ENCODE measurements around the gene CCDC187.

Gene CCDC187

DNA sequence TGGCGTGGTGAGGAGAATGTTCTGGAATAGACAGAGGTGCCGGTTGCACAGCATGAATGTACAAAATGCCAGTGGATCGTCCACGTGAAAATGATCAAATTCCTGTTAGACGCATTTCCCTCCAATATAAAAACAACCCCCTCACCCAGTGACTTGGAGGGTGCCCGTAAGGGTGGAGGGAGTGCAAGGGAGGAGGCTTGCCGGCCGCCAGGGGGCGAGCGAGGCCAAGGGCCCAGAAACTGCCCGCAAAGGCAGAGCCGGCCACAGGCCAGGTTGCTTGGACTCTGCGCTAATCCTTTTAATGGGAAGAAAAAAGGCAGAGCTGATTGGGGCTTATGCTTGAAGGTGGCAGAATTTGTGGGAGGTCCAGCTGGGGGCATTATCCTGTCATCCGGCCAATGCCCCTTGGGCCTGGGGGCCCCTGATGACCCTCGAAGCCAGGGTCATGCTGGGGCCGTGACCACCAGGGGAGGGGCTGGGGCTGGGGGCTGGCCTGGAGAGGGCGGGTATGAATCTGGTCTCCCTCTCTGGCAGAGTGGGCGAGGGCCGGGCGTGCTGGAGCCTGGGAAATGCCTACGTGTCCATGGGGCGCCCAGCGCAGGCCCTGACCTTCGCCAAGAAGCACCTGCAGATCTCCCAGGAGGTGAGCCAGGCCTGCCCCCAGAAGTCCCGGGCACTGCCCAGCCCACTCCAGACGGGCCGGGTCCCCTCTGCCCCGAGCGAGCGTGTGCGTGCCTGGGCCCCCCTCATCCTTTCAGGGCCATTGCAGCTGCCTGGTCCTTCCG is 35.5 kb upstream of the CCDC187 start:
- peak; percentile 58 for DNase-seq (ENCODE audit: low spot score)

DNA sequence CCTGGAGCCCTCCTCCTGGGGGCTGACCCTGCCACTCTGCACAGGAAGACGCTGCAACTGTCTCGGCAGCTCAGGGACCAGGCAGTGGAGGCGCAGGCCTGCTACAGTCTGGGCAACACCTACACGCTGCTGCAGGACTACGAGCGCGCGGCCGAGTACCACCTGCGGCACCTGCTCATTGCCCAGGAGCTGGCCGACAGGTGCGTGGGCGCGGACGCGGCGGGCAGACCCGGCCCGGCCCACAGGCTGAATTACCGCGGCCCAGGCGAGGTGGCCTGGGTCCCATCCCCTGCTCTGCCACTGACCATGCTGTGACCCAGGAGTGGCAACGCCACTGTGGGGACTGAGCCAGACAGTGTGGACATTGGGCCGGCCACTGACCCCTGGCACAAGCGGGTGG is 34.6 kb upstream of the CCDC187 start:
- DNase-seq (ENCODE audit: low spot score), result no peak

DNA sequence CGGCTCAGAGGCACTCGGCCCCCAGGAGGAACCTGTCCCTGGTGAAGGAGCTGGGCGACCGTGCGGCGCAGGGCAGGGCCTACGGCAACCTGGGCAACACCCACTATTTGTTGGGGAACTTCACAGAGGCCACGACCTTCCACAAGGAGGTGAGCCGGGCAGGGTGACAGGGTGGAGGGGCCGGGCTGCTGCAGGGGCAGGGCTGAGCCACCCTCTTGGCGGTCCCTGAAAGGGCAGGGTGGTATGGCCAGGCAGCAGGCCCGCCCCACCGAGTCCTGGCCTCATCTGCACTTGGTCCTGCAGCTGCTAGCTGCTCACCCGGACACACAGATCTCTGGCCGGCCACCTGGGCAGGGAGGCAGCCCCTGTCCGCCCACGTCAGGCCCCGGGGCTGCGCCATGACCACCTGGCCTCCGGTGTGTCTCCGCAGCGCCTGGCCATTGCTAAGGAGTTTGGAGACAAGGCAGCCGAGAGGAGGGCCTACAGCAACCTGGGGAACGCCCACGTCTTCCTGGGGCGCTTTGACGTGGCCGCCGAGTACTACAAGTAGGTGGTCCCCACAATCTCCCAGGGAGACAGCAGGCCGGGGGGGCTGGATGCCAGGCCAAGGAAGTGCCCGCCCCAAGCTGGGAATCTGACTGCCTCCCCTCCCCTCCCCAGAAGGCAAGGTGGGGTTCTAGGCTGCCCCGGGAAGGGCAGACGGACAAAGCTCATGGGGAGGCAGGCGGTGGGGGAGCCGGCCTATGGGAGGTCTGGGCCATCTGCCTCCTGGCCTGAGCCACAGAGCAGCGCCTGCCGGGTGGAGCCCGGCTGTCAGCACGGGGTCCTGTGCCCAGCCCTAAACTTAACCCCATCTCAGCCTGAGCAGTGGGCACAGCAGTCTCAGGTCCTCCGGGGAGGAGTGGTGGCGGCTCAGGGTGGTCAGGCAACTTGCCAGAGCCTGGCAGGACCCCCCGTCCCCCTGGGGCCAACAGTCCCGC is 33.8 kb upstream of the CCDC187 start:
- DNase-seq (ENCODE audit: low spot score), result no peak

DNA sequence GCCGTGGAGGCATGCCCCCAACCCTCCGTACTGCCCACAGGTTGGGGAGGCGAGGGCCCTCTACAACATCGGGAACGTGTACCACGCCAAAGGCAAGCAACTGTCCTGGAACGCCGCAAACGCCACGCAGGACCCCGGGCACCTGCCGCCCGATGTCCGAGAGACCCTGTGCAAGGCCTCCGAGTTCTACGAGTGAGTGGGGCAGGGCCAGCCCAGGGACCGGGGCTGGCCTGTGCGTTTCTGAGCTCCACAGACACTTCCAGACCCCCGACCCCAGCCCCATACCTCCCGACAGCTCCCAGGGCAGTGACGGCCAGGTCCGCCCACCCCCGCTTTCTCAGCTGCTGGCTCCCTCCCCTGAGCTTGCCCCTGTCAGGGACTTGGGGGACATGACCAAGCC is 33.0 kb upstream of the CCDC187 start:
- DNase-seq (ENCODE audit: low spot score), result no peak

DNA sequence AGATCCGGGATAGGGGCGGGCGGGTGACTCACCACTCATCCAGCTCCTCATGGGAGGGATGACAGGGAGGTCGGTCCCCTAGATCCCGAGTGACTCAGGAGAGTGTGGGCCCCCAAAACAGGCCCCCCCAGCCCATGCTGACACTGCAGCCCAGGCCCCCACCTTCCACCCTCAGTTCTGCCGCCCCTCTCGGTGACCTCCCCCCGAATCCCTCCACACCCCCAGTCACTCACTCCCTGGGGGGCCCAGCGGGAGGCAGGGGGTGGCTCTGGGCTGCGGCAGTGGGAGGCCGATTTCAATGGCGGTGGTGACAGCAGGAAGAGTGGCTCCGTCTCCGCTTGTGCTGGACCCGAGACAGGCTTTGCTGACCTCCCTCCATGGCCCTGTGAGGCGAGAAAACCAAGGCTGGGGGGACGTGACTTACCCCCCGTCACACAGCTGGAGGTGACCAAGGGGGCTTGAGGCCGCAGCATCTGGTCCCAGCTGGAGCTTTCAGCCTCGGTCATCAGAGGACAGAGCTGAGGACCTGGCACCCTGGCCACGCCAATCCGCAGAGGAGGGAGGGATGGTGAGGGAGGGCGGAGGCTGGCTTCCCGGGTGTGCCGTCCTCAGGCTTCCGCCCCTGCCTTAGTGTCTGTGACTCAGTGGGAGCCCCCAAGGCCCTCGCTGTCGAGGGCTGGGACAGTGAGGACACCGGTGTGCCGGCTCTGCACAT is 32.4 kb upstream of the CCDC187 start:
- no peak for DNase-seq (ENCODE audit: low spot score)

DNA sequence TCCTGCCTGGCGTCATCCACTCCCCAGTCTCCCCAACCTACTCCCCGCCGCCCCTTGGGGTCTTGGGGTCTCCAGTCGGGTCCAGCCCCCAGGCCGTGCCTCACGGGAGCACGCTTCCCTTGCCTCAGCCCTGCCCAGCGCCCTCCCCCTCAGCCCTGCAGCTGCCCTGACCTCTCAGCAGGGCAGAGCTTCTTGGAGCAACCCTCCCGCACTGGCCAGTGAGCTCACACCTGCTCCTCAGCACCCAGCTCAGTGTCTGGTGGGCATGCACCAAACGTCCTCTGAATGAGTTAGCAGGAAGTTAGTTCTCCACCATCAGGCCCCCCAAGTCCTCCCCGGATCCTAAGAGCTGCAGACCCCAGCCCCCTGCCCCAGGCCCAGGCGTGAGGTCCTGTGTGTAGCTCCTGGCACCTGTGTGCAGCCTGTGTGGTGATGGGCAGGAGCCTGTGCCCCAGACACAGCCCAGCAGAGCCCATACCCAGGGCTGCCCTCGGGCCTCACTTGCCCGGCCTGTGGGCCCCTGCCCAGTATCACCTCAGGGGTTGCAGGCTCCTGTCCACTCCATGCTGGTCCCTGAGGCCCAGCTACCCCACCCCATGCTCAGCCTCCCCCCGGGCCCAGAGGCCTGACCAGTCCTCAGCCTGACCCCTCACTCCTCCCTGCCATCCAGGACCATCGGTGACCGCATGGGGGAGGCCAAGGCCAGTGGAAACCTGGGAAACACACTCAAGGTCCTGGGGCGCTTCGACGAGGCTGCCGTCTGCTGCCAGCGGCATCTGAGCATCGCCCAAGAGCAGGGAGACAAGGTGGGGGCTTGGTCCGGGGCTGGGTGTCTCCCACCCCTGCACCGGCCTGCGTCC is 31.6 kb upstream of the CCDC187 start:
- DNase-seq (ENCODE audit: low spot score), result no peak

DNA sequence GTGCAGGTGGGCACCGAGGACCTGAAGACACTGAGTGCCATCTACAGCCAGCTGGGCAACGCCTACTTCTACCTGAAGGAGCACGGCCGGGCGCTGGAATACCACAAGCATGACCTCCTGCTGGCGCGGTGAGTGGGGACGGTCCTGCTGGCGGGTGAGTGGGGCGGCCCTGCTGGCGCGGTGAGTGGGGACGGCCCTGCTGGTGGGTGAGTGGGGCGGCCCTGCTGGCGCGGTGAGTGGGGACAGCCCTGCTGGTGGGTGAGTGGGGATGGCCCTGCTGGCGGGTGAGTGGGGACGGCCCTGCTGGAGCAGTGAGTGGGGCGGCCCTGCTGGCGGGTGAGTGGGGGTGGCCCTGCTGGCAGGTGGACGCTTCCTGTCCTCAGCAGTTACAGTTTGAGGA is 30.6 kb upstream of the CCDC187 start:
- no peak for DNase-seq (ENCODE audit: low spot score)

DNA sequence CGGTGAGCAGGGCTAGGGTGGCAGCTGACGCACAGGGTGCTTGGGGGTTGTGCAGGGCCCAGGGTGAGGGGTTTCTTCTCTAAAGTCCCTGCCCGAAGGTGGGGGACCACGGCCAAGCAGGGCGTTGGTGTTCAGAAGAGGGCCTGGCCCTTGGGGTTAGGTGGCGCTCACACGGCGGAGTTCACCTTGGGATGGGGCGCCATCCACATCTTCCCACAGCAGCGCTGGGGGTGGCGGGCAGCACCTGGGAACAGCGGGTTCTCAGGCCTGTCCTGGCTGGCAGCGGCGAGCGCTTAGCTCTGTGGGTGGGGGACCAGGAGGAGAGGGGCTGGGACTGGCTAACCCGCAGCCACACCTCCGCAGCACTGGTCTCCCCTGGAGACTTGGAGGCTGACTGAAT is 29.6 kb upstream of the CCDC187 start:
- no peak for DNase-seq (ENCODE audit: low spot score)

DNA sequence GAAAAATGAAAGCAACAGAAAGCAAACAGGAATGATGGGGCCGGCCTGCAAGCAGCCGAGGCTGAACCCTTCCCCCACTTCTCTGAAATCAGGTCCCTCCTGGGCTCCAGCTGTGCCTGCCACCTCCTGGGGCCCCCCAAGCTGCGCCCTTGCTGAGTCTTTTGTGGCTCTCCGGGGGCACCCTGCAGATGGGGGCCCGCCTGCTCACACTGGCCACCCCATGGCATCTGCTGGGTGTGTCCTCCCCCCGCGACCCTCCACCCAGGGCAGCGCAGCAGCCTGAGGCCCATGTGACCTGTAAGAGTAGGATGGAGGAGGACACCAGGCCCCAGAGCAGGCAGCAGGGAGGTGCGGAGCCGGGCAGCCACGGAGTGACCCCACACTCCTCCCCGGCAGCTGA is 29.2 kb upstream of the CCDC187 start:
- no peak for DNase-seq (ENCODE audit: low spot score)

DNA sequence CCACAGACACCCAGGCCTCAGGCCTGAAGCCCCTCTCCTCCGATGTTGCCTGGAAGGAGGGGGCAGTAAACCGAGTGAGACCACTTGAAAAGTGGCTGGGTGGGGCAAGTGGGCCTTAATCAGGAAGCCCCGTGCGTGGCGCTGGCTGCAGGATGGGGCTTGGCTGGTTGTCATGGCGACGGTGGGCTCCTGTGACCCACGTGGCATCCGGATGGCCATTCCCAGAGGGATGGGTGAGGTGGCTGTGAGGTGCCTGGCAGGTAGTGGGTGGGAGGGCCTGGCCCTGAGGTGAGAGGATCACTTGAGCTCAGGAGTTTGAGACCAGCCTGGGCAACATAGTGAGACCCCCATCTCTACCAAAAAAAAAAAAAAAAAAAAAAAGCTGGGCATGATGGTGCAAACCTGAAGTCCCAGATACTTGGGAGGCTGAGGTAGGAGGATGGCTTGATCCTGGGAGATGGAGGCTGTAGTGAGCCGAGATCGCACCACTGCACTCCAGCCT is 28.6 kb upstream of the CCDC187 start:
- DNase-seq (ENCODE audit: low spot score), result no peak

DNA sequence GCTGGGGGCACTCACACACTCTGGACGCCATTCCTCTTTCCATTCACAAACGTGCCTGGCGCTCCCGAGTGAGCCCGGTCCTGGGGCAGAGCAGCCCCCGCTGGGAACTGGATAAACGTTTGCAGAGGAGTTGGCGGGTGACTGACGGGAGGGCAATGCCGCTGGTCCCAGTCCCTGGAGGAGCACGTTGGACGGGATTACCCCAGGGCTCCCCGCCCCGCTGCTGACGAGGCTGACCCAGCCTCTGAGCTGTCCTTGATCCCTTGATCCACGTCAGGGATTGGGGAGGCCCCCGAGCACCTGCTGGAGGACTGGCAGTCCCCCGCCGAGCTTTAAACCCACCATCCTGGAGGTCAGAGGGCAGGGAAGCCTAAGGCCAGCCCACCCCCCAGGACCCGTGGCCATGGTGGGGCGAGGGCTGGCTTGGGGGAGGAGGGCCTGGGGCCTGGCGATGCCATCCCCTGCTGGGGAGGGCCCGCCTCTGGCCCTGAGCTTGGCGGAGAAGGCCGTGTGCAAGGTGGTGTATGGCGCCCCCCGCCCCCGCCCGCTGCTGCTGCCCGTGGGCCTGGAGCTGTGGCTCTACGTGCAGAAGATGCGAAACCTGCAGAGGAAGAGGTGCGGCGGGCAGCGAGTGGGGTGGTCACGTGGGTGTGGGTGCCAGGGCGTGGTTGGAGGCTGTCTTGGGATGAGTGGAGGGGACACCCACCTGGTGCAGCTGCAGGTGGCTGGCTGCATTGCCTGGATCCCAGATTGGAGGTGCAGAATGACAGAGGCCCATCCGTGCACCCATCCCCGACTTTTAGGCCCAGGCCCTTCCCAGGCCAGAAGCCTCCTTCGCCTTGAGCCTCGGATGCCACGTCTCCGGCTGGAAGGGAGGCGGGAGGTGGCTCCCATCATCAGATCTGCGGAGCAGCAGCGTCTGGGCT is 27.9 kb upstream of the CCDC187 start:
- DNase-seq (ENCODE audit: low spot score), result no peak

DNA sequence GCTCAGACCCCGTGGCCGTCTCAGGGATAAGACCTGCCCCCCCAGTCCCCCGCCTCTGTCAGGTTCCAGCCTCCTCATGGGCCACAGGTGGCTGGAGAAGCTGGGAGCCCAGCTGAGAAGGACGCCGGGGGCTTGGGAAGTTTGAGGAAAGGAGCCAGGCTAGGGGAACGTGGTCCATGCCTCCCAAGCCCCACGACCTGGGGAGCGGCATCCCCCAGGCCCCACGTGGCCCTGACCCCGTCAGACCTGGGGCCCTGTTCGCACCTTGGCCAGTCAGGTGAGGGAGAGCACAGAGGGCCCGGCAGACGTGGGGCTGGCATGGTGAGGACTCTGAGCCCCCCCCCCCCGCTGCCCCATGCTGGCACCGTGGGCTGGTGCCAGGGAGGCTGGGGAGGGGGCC is 27.1 kb upstream of the CCDC187 start:
- DNase-seq (ENCODE audit: low spot score), result no peak

DNA sequence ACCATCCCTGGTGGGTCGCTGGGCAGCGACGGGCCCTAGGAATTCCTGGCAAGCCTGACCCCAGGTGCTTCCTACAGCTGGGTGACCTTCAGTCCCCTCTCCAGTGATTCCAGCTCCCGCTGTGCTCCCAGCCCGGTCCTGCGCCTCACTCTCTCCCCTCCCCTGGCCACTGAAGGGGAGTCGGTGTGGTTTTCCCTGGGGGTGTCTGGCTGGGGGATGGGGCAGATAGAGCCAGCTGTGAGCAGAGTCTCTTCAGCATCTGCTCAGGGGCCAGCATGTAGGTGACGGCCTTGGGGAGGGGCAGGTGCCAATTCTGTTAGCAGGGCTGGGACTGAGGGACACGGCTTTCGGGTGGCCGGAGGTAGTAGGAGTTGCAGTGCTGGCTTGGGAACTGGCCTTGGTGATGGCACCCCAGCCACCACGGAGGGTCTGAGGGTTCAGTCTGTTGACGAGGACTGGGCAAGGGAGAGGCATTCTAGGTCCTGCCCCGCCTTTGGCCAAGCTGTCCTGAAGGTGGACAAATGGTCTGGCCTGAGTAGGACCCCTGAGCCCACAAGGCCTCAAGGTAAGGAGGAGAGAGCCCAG is 26.6 kb upstream of the CCDC187 start:
- no peak for DNase-seq (ENCODE audit: low spot score)

DNA sequence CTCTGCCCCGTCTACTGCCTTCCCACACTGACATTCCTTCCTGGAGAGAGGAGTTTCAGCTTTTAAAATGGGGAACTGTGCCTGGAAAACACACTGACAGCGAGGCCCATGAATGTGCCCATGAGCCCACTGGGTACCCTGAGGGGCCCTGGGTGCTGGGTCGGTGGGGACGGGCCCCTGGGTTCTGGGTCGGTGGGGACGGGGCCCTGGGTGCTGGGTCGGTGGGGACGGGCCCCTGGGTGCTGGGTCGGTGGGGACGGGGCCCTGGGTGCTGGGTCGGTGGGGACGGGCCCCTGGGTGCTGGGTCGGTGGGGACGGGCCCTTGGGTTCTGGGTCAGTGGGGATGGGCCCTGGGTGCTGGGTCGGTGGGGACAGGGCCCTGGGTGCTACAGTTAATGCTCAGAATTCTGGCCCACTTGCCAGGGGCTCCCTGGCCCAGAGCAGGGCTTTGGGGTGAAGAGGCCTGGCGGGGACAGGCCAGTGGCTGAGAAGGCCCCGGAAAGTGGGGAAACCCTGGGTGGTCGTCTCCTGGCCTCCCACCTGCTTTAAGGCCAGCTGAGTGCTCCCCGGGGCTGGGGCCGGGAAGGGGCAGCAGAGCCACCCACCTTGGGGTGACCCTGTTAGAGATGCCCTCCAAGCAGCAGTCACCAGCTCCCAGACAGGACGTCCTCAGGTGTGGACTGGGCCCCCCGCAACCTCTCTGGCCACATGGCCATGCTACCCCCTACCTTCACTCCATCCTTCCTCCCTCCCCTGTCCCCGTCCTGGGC is 25.9 kb upstream of the CCDC187 start:
- no peak for DNase-seq (ENCODE audit: low spot score)

DNA sequence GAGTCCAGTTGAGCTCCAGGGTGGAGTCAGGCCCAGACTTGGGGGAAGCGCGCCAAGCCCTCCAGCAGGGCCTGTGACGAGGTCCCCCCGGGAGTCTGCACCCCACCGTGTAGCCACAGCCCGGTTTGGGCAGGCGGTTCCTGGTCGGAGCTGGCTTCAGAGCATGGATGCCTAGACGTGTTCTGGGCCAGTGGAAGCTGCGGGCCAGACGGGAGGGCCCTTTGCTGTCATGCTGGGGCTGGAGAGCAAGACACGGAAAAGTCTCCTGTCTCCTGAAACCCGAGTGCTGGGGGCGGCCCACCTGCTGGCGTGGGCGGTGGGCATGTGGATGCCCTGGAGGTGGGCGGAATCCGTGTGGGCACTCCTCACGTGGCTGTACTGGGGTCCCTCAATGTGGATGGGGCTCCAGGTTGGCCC is 25.3 kb upstream of the CCDC187 start:
- DNase-seq (ENCODE audit: low spot score), result no peak

DNA sequence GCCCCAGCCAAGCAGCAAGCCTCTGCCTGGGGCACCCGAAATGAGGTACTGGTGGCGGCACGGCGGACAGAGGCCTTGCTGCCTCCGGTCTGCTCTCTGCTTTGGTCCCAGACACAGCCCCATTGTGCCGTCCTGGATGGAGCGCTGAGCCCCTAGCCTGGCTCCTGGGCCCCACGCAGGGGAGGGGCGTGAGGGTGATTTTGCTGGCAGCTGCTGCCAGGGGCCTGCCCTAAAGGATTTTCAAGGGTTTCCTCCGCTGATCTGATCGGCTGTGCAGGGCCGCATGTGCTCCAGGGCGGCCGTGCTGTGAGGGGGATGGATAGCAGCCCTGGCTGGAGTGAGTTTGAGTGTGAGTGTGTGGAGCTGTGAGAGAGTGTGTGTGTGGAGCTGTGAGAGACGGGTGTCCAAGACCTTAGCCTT is 24.7 kb upstream of the CCDC187 start:
- no peak for DNase-seq (ENCODE audit: low spot score)

DNA sequence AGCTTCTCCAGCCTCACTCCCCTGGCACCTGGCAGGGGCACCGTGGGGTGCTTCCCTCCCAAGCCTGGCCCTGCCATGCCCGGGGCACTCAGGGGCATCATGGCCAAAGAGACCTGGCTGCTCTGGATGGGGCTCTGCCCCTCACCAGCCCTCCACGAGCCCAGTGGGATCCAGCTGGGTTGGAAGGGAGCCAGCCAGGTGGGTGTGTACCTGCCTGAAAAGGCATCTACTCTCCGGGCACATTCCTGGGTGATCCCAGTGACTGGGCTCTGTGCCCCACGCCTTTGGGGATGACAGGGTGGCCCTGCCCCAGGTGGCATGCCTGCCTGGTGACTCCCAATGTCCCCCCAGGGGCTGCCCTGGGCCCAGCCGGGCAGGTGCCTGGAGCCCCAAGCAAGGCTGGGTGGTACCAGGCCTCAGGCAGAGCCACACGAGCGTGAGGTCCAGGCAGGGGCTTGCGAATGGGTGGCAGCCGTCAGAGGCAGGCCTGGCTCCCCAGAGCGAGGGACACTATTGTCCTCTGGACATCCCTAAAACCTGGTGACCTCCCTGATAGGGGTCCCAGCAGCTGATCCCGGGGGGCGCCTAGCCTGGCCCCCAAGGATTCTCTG is 24.2 kb upstream of the CCDC187 start:
- no peak for DNase-seq (ENCODE audit: low spot score)

DNA sequence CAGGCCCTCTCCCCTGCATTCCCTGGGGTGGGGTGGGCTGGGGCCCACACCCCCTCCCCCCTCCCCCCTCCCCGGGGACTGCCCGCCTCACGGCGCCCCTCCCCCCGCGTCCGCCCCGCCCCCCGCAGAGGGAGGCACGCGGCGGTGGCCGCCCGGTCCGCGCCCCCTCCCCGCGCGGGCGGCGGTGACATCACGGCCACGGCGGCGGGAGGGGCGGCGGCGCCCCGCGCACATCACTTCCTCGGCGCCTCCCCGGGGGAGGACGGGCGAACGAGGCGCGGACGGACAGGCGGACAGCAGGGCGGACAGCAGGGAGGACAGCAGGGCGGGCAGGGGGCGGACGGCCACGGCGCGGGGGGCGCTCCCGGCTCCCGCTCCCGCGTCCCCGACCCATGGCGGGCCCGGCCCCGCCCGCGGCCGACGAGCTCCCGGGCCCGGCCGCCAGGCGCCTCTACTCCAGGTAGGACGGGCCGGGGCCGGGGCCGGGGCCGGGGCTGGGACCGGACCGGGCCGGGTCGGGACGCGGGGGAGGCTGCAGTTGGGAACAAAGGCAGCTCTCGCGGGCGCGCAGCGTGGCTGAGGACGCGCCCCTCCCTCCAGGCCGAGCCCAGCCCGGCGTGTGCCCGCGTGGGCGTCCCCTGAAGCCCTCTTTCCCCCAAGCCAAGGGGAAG is 23.5 kb upstream of the CCDC187 start, which contains the start of gene GPSM1:
GPSM1 (plus strand) TSS at position 236 of the 671 bp plus-strand sequence; CDS start at position 393, 157 bp downstream.
- DNase-seq (ENCODE audit: low spot score), result no peak

All from kidney capillary endothelial cell (primary cell).